ENCODE results near the gene LRTM2. TPM values are rescaled to one million over a fixed set of nuclear protein-coding genes. Genes with fewer than 3 reads are reported as not detected.

The LRTM2 gene
- total RNA-seq, 1 donor from 2014 or later, result not detected

GRCh38 chr12:1810931-1811280, 9.5 kb upstream of the LRTM2 start:
- peaks cover 9% of the 10 kb centered on the region for H3K27me3 Mint-ChIP-seq (ENCODE audit: insufficient read depth, low read depth)
- no peak for TF ChIP-seq EZH2phosphoT487 (IDR thresholded peaks at IDR 0.05)
- TF ChIP-seq CTCF (IDR thresholded peaks at IDR 0.05), result no peak
- TF ChIP-seq EZH2 (IDR thresholded peaks at IDR 0.05), result no peak
- Histone ChIP-seq H3K4me1 (no peaks in the 10 kb centered on the region), H3K36me3 (no peaks in the 10 kb centered on the region), H3K79me2 (ENCODE audit: low read depth) (no peaks in the 10 kb centered on the region), H4K20me1 (ENCODE audit: low read depth) (no peaks in the 10 kb centered on the region), H3K4me2 (no peak overlapping the region), H2AFZ (replicated peaks) (no peak overlapping the region), H3K4me3 (no peak overlapping the region), H3F3A (ENCODE audit: low read depth) (no peaks in the 10 kb centered on the region), H3K9ac (no peak overlapping the region), H3K27me3 (no peaks in the 10 kb centered on the region), H3K27ac (no peak overlapping the region), H3K9me3 (ENCODE audit: low read depth) (no peaks in the 10 kb centered on the region)
- no peak overlapping the region for H3K4me3 Mint-ChIP-seq
- peaks cover 40% of the 10 kb centered on the region for H3K4me1 Mint-ChIP-seq
- peaks cover 2% of the 10 kb centered on the region for H3K36me3 Mint-ChIP-seq
- no peak overlapping the region for H3K27ac Mint-ChIP-seq
- H3K9me3 Mint-ChIP-seq, result peaks cover 2% of the 10 kb centered on the region
- no peak for DNase-seq (ENCODE audit: low spot score)

GRCh38 chr12:1811281-1811947, 9.0 kb upstream of the LRTM2 start:
- H3K79me2 ChIP-seq (ENCODE audit: low read depth), result no peaks in the 10 kb centered on the region
- H3K27me3 Mint-ChIP-seq (ENCODE audit: insufficient read depth, low read depth), result peaks cover 9% of the 10 kb centered on the region
- no peak overlapping the region for H3K4me3 ChIP-seq
- H3K4me1 ChIP-seq, result no peaks in the 10 kb centered on the region
- no peak overlapping the region for H3K27ac ChIP-seq
- no peak for DNase-seq (ENCODE audit: low spot score)
- H3K4me2 ChIP-seq, result no peak overlapping the region
- H2AFZ ChIP-seq (replicated peaks), result no peak overlapping the region
- no peaks in the 10 kb centered on the region for H3F3A ChIP-seq (ENCODE audit: low read depth)
- peaks cover 2% of the 10 kb centered on the region for H3K9me3 Mint-ChIP-seq
- peaks cover 45% of the 10 kb centered on the region for H3K4me1 Mint-ChIP-seq
- H4K20me1 ChIP-seq (ENCODE audit: low read depth), result no peaks in the 10 kb centered on the region
- H3K9me3 ChIP-seq (ENCODE audit: low read depth), result no peaks in the 10 kb centered on the region
- no peaks in the 10 kb centered on the region for H3K27me3 ChIP-seq
- TF ChIP-seq CTCF (IDR thresholded peaks at IDR 0.05) (no peak), EZH2 (IDR thresholded peaks at IDR 0.05) (no peak), EZH2phosphoT487 (IDR thresholded peaks at IDR 0.05) (no peak)
- H3K36me3 Mint-ChIP-seq, result peaks cover 2% of the 10 kb centered on the region
- H3K4me3 Mint-ChIP-seq, result no peak overlapping the region
- H3K9ac ChIP-seq, result no peak overlapping the region
- H3K36me3 ChIP-seq, result no peaks in the 10 kb centered on the region
- H3K27ac Mint-ChIP-seq, result no peak overlapping the region

GRCh38 chr12:1811948-1812291, 8.4 kb upstream of the LRTM2 start:
- Histone ChIP-seq H3K4me3 (no peak overlapping the region), H3F3A (ENCODE audit: low read depth) (no peaks in the 10 kb centered on the region), H3K9ac (no peak overlapping the region), H3K4me2 (no peak overlapping the region), H2AFZ (replicated peaks) (no peak overlapping the region), H3K9me3 (ENCODE audit: low read depth) (no peaks in the 10 kb centered on the region), H3K36me3 (no peaks in the 10 kb centered on the region), H3K27me3 (no peaks in the 10 kb centered on the region), H3K27ac (no peak overlapping the region), H3K4me1 (no peaks in the 10 kb centered on the region), H4K20me1 (ENCODE audit: low read depth) (no peaks in the 10 kb centered on the region), H3K79me2 (ENCODE audit: low read depth) (no peaks in the 10 kb centered on the region)
- Mint-ChIP-seq H3K36me3 (peaks cover 2% of the 10 kb centered on the region), H3K4me3 (no peak overlapping the region), H3K9me3 (peaks cover 6% of the 10 kb centered on the region), H3K27me3 (ENCODE audit: insufficient read depth, low read depth) (peaks cover 9% of the 10 kb centered on the region), H3K27ac (no peak overlapping the region), H3K4me1 (peaks cover 49% of the 10 kb centered on the region)
- TF ChIP-seq EZH2 (IDR thresholded peaks at IDR 0.05), result no peak
- TF ChIP-seq CTCF (IDR thresholded peaks at IDR 0.05), result no peak
- no peak for TF ChIP-seq EZH2phosphoT487 (IDR thresholded peaks at IDR 0.05)
- no peak for DNase-seq (ENCODE audit: low spot score)
